ENCODE data around the gene DLEC1.
A peak's percentile ranks its signal among the peaks of the same experiment; 100 is the strongest.

DLEC1 gene

DNA sequence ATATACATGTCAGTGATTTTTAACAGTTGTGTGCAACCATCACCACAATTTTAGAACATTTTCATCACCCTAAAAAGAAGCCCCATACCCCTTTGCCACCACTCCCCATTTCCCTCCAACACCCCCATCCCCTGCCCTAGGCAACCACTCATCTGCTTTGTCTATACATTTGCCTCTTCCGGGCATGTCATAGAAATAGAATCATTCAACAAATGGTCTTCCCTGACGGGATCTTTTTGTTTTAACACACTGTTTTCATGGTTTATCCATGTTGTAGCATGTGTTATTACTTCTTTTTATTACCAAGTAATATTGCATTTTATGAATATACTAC lies 44.4 kb upstream of the DLEC1 start:
- H3K4me3 ChIP-seq (ENCODE audit: low read length) = peak overlapping the region; percentile 36; the same call in 1 of the 2 replicates
- WGBS (ENCODE audit: insufficient coverage, insufficient read length) = no CpG with 5 or more reads among the region's 2 CpGs
- H3K27me3 ChIP-seq (ENCODE audit: control insufficient read depth, insufficient read depth, low read length) = no peaks in the 10 kb centered on the region
- peaks cover 8% of the 10 kb centered on the region for H3K4me1 ChIP-seq (ENCODE audit: control insufficient read depth, insufficient read depth, low read length)
- no peak overlapping the region for H3K27ac ChIP-seq (ENCODE audit: low read length)
- no peak for DNase-seq (ENCODE audit: low read depth, low spot score)
- no peaks in the 10 kb centered on the region for H3K9me3 ChIP-seq (ENCODE audit: control insufficient read depth, insufficient read depth, low read length)
- H3K36me3 ChIP-seq (ENCODE audit: control insufficient read depth, insufficient read depth, low read length) = no peaks in the 10 kb centered on the region

GRCh38 chr3:37995652-37996641 lies 43.1 kb upstream of the DLEC1 start:
- no CpG with 5 or more reads among the region's 10 CpGs for WGBS (ENCODE audit: insufficient coverage, insufficient read length)
- no peaks in the 10 kb centered on the region for H3K36me3 ChIP-seq (ENCODE audit: control insufficient read depth, insufficient read depth, low read length)
- H3K4me1 ChIP-seq (ENCODE audit: control insufficient read depth, insufficient read depth, low read length) = peaks cover 6% of the 10 kb centered on the region
- no peaks in the 10 kb centered on the region for H3K9me3 ChIP-seq (ENCODE audit: control insufficient read depth, insufficient read depth, low read length)
- H3K4me3 ChIP-seq (ENCODE audit: low read length) = no peak overlapping the region
- H3K27me3 ChIP-seq (ENCODE audit: control insufficient read depth, insufficient read depth, low read length) = no peaks in the 10 kb centered on the region
- DNase-seq (ENCODE audit: low read depth, low spot score) = no peak
- H3K27ac ChIP-seq (ENCODE audit: low read length) = no peak overlapping the region

- H3K27ac ChIP-seq (ENCODE audit: low read length) = no peak overlapping the region
- no peaks in the 10 kb centered on the region for H3K36me3 ChIP-seq (ENCODE audit: control insufficient read depth, insufficient read depth, low read length)
- no peak for DNase-seq (ENCODE audit: low read depth, low spot score)
- WGBS (ENCODE audit: insufficient coverage, insufficient read length) = no CpG with 5 or more reads among the region's 7 CpGs
- peaks cover 6% of the 10 kb centered on the region for H3K4me1 ChIP-seq (ENCODE audit: control insufficient read depth, insufficient read depth, low read length)
- no peak overlapping the region for H3K4me3 ChIP-seq (ENCODE audit: low read length)
- no peaks in the 10 kb centered on the region for H3K9me3 ChIP-seq (ENCODE audit: control insufficient read depth, insufficient read depth, low read length)
- H3K27me3 ChIP-seq (ENCODE audit: control insufficient read depth, insufficient read depth, low read length) = no peaks in the 10 kb centered on the region
These were observed 42.2 kb upstream of the DLEC1 start for GRCh38 chr3:37996785-37997301.

DNA sequence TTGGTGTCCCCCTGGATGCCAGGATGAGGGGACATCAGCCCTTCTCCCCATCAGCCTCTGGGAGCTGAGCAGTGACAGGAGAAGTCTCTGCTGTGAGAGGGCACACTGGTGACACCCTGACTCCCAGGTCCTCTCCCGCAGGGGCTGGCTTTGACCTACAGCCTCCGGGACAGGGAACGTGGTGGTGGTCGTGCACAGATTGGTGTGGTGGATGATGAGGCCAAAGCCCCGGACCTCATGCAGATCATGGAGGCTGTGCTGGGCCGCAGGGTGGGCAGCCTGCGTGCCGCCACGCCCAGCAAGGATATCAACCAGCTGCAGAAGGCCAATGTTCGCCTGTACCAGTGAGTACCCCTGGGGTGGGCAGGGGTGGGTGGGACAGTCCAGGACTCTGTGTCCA lies 41.7 kb upstream of the DLEC1 start:
- H3K27me3 ChIP-seq (ENCODE audit: control insufficient read depth, insufficient read depth, low read length) = no peaks in the 10 kb centered on the region
- H3K27ac ChIP-seq (ENCODE audit: low read length) = no peak overlapping the region
- no peaks in the 10 kb centered on the region for H3K9me3 ChIP-seq (ENCODE audit: control insufficient read depth, insufficient read depth, low read length)
- H3K4me1 ChIP-seq (ENCODE audit: control insufficient read depth, insufficient read depth, low read length) = peaks cover 6% of the 10 kb centered on the region
- no peak overlapping the region for H3K4me3 ChIP-seq (ENCODE audit: low read length)
- no CpG with 5 or more reads among the region's 10 CpGs for WGBS (ENCODE audit: insufficient coverage, insufficient read length)
- no peak for DNase-seq (ENCODE audit: low read depth, low spot score)
- no peaks in the 10 kb centered on the region for H3K36me3 ChIP-seq (ENCODE audit: control insufficient read depth, insufficient read depth, low read length)

GRCh38 chr3:37997791-37998370 lies 41.1 kb upstream of the DLEC1 start:
- no peaks in the 10 kb centered on the region for H3K9me3 ChIP-seq (ENCODE audit: control insufficient read depth, insufficient read depth, low read length)
- H3K36me3 ChIP-seq (ENCODE audit: control insufficient read depth, insufficient read depth, low read length) = no peaks in the 10 kb centered on the region
- no peak overlapping the region for H3K4me3 ChIP-seq (ENCODE audit: low read length)
- DNase-seq (ENCODE audit: low read depth, low spot score) = no peak
- no peak overlapping the region for H3K27ac ChIP-seq (ENCODE audit: low read length)
- WGBS (ENCODE audit: insufficient coverage, insufficient read length) = no CpG with 5 or more reads among the region's 6 CpGs
- no peaks in the 10 kb centered on the region for H3K27me3 ChIP-seq (ENCODE audit: control insufficient read depth, insufficient read depth, low read length)
- peaks cover 6% of the 10 kb centered on the region for H3K4me1 ChIP-seq (ENCODE audit: control insufficient read depth, insufficient read depth, low read length)

DNA sequence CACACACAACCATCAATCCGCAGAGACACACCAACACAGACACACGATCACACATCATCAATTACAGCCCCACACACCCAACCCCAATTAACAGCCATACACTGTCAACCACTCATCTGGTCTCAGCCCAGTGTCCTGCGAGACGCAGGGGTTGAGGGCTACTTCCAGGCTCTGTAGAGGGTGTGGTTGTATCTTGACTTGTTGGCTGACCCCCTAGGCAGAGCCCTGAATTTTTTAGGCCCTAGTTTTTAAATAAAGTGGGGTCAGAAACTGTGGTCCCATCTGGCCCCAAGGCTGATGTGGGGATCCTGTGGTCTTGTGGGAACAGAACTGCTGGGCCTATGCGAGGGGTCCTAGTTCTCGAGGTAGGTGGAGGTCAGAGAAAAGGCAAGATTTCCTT lies 39.2 kb upstream of the DLEC1 start:
- Histone ChIP-seq H3K27ac (ENCODE audit: low read length) (no peak overlapping the region), H3K4me3 (ENCODE audit: low read length) (no peak overlapping the region), H3K27me3 (ENCODE audit: control insufficient read depth, insufficient read depth, low read length) (no peaks in the 10 kb centered on the region), H3K4me1 (ENCODE audit: control insufficient read depth, insufficient read depth, low read length) (peaks cover 6% of the 10 kb centered on the region), H3K36me3 (ENCODE audit: control insufficient read depth, insufficient read depth, low read length) (no peaks in the 10 kb centered on the region), H3K9me3 (ENCODE audit: control insufficient read depth, insufficient read depth, low read length) (no peaks in the 10 kb centered on the region)
- DNase-seq (ENCODE audit: low read depth, low spot score) = no peak
- WGBS (ENCODE audit: insufficient coverage, insufficient read length) = no CpG with 5 or more reads among the region's 6 CpGs

- H3K27ac ChIP-seq (ENCODE audit: low read length) = no peak overlapping the region
- no peaks in the 10 kb centered on the region for H3K9me3 ChIP-seq (ENCODE audit: control insufficient read depth, insufficient read depth, low read length)
- DNase-seq (ENCODE audit: low read depth, low spot score) = no peak
- WGBS (ENCODE audit: insufficient coverage, insufficient read length) = no CpG with 5 or more reads among the region's 6 CpGs
- peaks cover 6% of the 10 kb centered on the region for H3K4me1 ChIP-seq (ENCODE audit: control insufficient read depth, insufficient read depth, low read length)
- no peaks in the 10 kb centered on the region for H3K36me3 ChIP-seq (ENCODE audit: control insufficient read depth, insufficient read depth, low read length)
- H3K27me3 ChIP-seq (ENCODE audit: control insufficient read depth, insufficient read depth, low read length) = no peaks in the 10 kb centered on the region
- no peak overlapping the region for H3K4me3 ChIP-seq (ENCODE audit: low read length)
These were observed 38.6 kb upstream of the DLEC1 start for GRCh38 chr3:38000242-38000916.

DNA sequence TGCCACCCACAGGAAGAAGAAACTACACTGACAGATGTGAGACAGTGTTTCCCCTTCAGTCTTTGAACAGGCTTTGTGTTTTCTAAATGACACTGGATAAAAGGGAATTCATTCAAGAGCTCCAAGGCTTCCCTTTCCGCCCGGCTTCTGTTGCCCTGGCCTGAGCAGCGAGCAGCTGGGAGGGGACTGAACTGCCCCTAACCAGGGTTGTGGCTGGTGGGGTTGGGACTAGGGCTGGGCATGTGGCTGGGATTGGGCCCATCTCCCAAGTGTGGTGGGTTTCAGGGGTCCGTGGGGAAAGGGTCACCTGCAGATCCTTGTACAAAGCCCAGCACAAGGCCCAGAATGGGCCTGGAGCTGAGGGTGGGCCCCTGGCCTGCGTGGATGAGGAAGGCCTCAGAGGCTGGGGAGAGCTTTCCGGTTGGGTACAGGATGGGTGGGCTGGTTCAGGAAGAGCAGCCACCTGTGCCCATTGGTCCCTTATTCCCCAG lies 38.0 kb upstream of the DLEC1 start:
- H3K36me3 ChIP-seq (ENCODE audit: control insufficient read depth, insufficient read depth, low read length) = no peaks in the 10 kb centered on the region
- H3K4me3 ChIP-seq (ENCODE audit: low read length) = no peak overlapping the region
- no peak for DNase-seq (ENCODE audit: low read depth, low spot score)
- no peaks in the 10 kb centered on the region for H3K27me3 ChIP-seq (ENCODE audit: control insufficient read depth, insufficient read depth, low read length)
- H3K9me3 ChIP-seq (ENCODE audit: control insufficient read depth, insufficient read depth, low read length) = no peaks in the 10 kb centered on the region
- no CpG with 5 or more reads among the region's 6 CpGs for WGBS (ENCODE audit: insufficient coverage, insufficient read length)
- H3K4me1 ChIP-seq (ENCODE audit: control insufficient read depth, insufficient read depth, low read length) = peaks cover 6% of the 10 kb centered on the region
- no peak overlapping the region for H3K27ac ChIP-seq (ENCODE audit: low read length)

DNA sequence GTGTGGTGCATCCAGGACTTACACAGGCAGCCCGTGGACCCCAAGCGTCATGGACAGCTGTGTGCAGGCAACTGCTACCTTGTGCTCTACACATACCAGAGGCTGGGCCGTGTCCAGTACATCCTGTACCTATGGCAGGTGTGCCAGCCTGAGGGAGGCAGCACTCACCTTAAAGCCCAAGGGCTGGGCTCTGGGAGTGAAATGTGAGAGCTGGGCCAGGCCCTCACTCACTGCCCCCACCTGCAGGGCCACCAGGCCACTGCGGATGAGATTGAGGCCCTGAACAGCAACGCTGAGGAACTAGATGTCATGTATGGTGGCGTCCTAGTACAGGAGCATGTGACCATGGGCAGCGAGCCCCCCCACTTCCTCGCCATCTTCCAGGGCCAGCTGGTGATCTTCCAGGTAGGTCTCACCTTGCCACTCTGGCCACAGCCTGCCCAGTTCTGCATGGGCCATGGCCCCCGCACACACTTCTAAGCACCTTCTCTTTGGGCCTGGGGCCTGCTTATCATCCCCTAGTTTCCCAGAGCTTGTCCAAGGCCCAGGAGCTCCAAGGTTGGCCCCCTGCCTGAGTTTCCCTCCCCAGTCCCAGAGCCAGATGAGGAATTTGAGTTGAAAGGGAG lies 37.4 kb upstream of the DLEC1 start:
- no peak for DNase-seq (ENCODE audit: low read depth, low spot score)
- Histone ChIP-seq H3K27me3 (ENCODE audit: control insufficient read depth, insufficient read depth, low read length) (no peaks in the 10 kb centered on the region), H3K9me3 (ENCODE audit: control insufficient read depth, insufficient read depth, low read length) (no peaks in the 10 kb centered on the region), H3K27ac (ENCODE audit: low read length) (no peak overlapping the region), H3K36me3 (ENCODE audit: control insufficient read depth, insufficient read depth, low read length) (no peaks in the 10 kb centered on the region), H3K4me1 (ENCODE audit: control insufficient read depth, insufficient read depth, low read length) (peaks cover 6% of the 10 kb centered on the region), H3K4me3 (ENCODE audit: low read length) (no peak overlapping the region)
- WGBS (ENCODE audit: insufficient coverage, insufficient read length) = no CpG with 5 or more reads among the region's 9 CpGs

- Histone ChIP-seq H3K9me3 (ENCODE audit: control insufficient read depth, insufficient read depth, low read length) (no peaks in the 10 kb centered on the region), H3K4me3 (ENCODE audit: low read length) (no peak overlapping the region), H3K27me3 (ENCODE audit: control insufficient read depth, insufficient read depth, low read length) (no peaks in the 10 kb centered on the region), H3K4me1 (ENCODE audit: control insufficient read depth, insufficient read depth, low read length) (peaks cover 6% of the 10 kb centered on the region), H3K36me3 (ENCODE audit: control insufficient read depth, insufficient read depth, low read length) (no peaks in the 10 kb centered on the region), H3K27ac (ENCODE audit: low read length) (no peak overlapping the region)
- DNase-seq (ENCODE audit: low read depth, low spot score) = no peak
- no CpG with 5 or more reads among the region's 6 CpGs for WGBS (ENCODE audit: insufficient coverage, insufficient read length)
These were observed 36.6 kb upstream of the DLEC1 start for GRCh38 chr3:38002291-38002876.

Data from iPS DF 6.9 (cell line).